ENCODE results near the gene HERC5.

DNA sequence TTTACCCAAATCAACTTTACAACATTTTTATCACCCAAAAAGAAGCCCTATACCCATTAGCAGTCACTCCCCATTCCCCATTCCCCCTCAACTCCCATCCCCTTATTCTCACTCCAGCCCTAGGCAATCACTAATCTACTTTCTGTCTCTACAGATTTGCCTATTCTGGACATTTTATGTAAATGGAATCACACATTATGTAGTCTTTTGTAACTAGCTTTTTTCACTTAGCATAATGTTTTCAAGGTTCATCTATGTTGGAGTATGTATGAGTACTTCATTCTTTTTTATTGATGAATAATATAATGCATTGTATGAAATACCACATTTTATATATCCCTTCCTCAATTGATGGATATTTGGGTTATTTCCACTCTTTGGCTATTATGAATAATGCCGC is 36.1 kb upstream of the HERC5 start:
- TF ChIP-seq CTCF (IDR thresholded peaks at IDR 0.05 in 4 of 5, conservative IDR thresholded peaks at IDR 0.05 in 1 of 5), result no peak
- TF ChIP-seq POLR2A (IDR thresholded peaks at IDR 0.05), result no peak

All from gastrocnemius medialis (tissue), 4 donors.